ENCODE results near the gene RPL15. TPM values are rescaled to one million over a fixed set of nuclear protein-coding genes. Genes with fewer than 3 reads are reported as not detected.
A peak's percentile ranks its signal among the peaks of the same experiment; 100 is the strongest.

RPL15 gene
- total RNA-seq, 1 donor from 2014 or later: 1,859 TPM

DNA sequence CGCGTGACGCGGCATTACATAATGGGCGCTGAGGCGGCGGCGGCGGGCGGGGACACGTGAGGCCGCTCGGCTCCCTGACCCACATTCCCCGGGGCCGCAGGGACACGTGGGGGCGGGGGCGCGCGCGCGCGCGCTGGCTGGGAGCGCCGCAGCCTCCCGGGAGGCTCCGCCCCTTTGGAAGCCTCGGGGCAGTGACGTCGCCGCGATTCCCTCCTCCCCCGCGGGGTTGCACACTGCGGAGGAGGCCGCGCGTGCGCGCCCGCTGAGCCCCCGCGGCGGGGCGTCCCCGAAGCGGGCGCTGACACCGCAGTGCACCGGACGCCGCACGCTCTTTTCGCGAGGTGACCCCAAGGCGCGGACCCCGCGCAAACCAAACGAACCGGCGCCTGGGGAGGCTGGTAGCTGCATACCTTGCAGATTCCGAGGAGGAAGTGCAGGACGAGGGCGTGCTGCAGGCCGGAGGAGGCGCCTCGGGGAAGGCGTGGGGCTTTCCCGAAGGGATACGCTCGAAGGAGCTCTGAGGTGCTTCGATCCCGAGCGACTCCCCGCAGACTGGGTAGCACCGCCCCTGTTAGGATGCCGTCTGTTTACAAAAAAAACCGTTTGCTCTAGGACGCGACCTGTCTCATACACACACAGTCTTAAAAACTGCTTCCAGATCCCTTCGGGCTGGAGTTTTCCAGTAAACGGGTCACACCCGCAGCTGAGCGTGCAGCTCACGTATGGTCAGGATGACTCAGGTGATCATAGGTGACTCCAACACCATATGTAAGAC, 29.2 kb downstream of the RPL15 start:
- no peak for DNase-seq (ENCODE audit: low spot score, unreplicated experiment)
- Mint-ChIP-seq H3K27me3 (no peaks in the 10 kb centered on the region), H3K36me3 (ENCODE audit: insufficient read depth) (peaks cover 2% of the 10 kb centered on the region), H3K27ac (peak overlapping the region; percentile 99), H3K4me3 (ENCODE audit: low read depth) (peak overlapping the region; percentile 93), H3K9me3 (ENCODE audit: low read depth) (no peaks in the 10 kb centered on the region), H3K4me1 (ENCODE audit: low read depth) (peaks cover 30% of the 10 kb centered on the region)
- TF ChIP-seq, protein P1, sequence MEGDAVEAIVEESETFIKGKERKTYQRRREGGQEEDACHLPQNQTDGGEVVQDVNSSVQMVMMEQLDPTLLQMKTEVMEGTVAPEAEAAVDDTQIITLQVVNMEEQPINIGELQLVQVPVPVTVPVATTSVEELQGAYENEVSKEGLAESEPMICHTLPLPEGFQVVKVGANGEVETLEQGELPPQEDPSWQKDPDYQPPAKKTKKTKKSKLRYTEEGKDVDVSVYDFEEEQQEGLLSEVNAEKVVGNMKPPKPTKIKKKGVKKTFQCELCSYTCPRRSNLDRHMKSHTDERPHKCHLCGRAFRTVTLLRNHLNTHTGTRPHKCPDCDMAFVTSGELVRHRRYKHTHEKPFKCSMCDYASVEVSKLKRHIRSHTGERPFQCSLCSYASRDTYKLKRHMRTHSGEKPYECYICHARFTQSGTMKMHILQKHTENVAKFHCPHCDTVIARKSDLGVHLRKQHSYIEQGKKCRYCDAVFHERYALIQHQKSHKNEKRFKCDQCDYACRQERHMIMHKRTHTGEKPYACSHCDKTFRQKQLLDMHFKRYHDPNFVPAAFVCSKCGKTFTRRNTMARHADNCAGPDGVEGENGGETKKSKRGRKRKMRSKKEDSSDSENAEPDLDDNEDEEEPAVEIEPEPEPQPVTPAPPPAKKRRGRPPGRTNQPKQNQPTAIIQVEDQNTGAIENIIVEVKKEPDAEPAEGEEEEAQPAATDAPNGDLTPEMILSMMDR (IDR thresholded peaks at IDR 0.05; ENCODE audit: unreplicated experiment): no peak

DNA sequence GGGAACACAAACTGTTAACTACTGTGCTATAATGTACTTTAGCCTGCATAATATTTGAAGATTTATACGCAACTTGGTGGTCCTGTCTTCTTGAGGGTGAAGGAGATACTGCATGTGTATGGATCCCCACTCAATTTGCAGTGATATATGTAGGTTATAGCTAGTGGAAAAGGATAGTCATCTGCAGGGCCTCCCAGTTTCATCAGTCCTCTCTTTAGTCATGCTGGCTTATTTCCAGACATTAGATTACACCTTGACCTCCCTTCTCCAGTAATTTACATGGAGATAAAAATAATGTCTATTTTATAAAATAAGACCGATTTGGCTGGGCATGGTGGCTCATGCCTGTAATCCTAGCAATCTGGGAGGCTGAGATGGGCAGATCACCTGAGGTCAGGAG, 31.8 kb downstream of the RPL15 start:
- Mint-ChIP-seq H3K4me3 (ENCODE audit: low read depth) (no peak overlapping the region), H3K36me3 (ENCODE audit: insufficient read depth) (peaks cover 3% of the 10 kb centered on the region), H3K4me1 (ENCODE audit: low read depth) (peaks cover 37% of the 10 kb centered on the region), H3K27me3 (no peaks in the 10 kb centered on the region), H3K27ac (no peak overlapping the region), H3K9me3 (ENCODE audit: low read depth) (no peaks in the 10 kb centered on the region)
- TF ChIP-seq, protein P1 (IDR thresholded peaks at IDR 0.05; ENCODE audit: unreplicated experiment): no peak
- no peak for DNase-seq (ENCODE audit: low spot score, unreplicated experiment)

DNA sequence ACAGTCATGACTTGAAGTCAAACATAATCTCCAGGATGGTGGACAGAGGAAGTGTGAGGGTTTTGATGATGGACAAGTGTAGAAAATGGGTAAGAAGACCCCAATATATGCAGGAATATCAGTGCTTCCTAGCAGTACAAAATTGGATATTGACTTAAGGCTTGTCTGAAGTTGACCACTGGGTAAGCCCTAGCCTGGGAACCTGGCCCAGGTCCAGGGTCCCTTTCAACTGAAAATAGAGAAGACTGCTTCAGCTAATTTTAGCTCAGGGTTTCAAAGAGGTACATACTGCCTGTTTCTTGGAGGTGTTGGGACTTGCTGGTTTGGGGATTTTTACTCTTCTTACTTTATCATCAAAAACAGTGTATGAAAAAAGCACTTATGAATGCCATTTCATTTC, 32.9 kb downstream of the RPL15 start:
- Mint-ChIP-seq H3K27ac (no peak overlapping the region), H3K4me3 (ENCODE audit: low read depth) (no peak overlapping the region)

DNA sequence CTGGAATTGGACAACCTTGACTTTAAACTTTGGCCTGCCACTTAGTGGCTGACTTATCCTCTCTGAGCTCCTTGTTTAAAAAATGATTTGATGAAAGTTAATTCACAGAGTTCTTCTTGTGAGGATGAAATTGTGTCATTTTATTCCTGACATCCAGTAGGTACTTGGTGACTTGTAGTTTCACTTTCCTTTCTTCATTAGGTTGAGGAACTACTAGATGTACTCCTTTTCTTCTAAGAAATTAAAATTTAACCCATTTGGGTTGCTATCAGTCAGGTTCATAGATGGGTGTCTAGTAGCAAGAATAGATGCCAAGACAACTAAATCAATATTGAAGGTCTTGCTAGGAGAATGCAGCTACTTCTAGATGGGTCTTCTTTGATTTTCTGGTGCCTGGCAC, 33.4 kb downstream of the RPL15 start:
- no peak overlapping the region for H3K4me3 Mint-ChIP-seq (ENCODE audit: low read depth)

More for the DNA sequence above, 32.9 kb downstream of the RPL15 start:
- TF ChIP-seq, protein P1 (IDR thresholded peaks at IDR 0.05; ENCODE audit: unreplicated experiment): no peak
- DNase-seq (ENCODE audit: low spot score, unreplicated experiment): no peak
- Mint-ChIP-seq H3K36me3 (ENCODE audit: insufficient read depth) (peaks cover 6% of the 10 kb centered on the region), H3K27me3 (no peaks in the 10 kb centered on the region), H3K9me3 (ENCODE audit: low read depth) (no peaks in the 10 kb centered on the region), H3K4me1 (ENCODE audit: low read depth) (peaks cover 35% of the 10 kb centered on the region)

DNA sequence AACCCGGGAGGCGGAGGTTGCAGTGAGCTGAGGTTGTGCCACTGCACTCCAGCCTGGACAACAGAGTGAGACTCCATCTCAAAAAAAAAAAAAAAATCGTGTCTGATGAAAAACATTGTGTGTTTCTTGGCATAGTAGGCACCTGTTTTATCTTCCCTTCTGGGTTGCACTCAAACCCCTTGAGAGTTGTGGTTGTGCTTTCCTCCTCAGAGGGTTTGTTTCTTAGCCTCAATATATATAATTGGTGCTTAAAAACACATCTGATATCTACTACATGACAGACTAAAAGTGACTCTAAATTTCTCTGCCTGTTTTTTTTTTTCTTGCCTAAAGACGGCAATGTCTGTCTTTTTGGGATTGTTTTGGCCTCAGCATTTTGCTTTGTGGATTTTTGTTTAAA, 35.7 kb downstream of the RPL15 start:
- no peaks in the 10 kb centered on the region for H3K9me3 Mint-ChIP-seq (ENCODE audit: low read depth)
- H3K27ac Mint-ChIP-seq: no peak overlapping the region
- H3K27me3 Mint-ChIP-seq: no peaks in the 10 kb centered on the region
- peaks cover 14% of the 10 kb centered on the region for H3K36me3 Mint-ChIP-seq (ENCODE audit: insufficient read depth)
- H3K4me3 Mint-ChIP-seq (ENCODE audit: low read depth): no peak overlapping the region
- TF ChIP-seq, protein P1 (IDR thresholded peaks at IDR 0.05; ENCODE audit: unreplicated experiment): no peak
- DNase-seq (ENCODE audit: low spot score, unreplicated experiment): no peak
- H3K4me1 Mint-ChIP-seq (ENCODE audit: low read depth): peaks cover 36% of the 10 kb centered on the region

More for the DNA sequence above, 33.4 kb downstream of the RPL15 start:
- Mint-ChIP-seq H3K27me3 (no peaks in the 10 kb centered on the region), H3K27ac (no peak overlapping the region), H3K4me1 (ENCODE audit: low read depth) (peaks cover 40% of the 10 kb centered on the region), H3K9me3 (ENCODE audit: low read depth) (no peaks in the 10 kb centered on the region), H3K36me3 (ENCODE audit: insufficient read depth) (peaks cover 10% of the 10 kb centered on the region)
- TF ChIP-seq, protein P1 (IDR thresholded peaks at IDR 0.05; ENCODE audit: unreplicated experiment): no peak
- DNase-seq (ENCODE audit: low spot score, unreplicated experiment): no peak

All from progenitor cell of endocrine pancreas (in vitro differentiated cells).